ENCODE data around the gene APBB2.

The APBB2 gene

GRCh38 chr4:40963897-40964478 lies 250.4 kb downstream of the APBB2 start:
- no peak for DNase-seq

- no peak for DNase-seq
Observed at GRCh38 chr4:40962551-40963180, 251.7 kb downstream of the APBB2 start.

- DNase-seq: no peak
Observed at GRCh38 chr4:40960941-40961340, 253.4 kb downstream of the APBB2 start.

- no peak for DNase-seq
Observed at GRCh38 chr4:40957281-40957680, 257.1 kb downstream of the APBB2 start.

GRCh38 chr4:40956721-40957255 lies 257.6 kb downstream of the APBB2 start:
- no peak for DNase-seq

- DNase-seq: no peak
Observed at GRCh38 chr4:40954088-40954668, 260.2 kb downstream of the APBB2 start.

- no peak for DNase-seq
Observed at GRCh38 chr4:40953283-40954087, 260.9 kb downstream of the APBB2 start.

- no peak for DNase-seq
Observed at GRCh38 chr4:40952672-40953071, 261.7 kb downstream of the APBB2 start.

- no peak for DNase-seq
Observed at GRCh38 chr4:40952217-40952616, 262.1 kb downstream of the APBB2 start.

GRCh38 chr4:40951026-40951425 lies 263.3 kb downstream of the APBB2 start:
- DNase-seq: no peak

- no peak for DNase-seq
Observed at GRCh38 chr4:40949358-40950100, 264.8 kb downstream of the APBB2 start.

GRCh38 chr4:40948014-40948413 lies 266.3 kb downstream of the APBB2 start:
- no peak for DNase-seq

GRCh38 chr4:40946652-40947051 lies 267.7 kb downstream of the APBB2 start:
- DNase-seq: no peak

GRCh38 chr4:40940756-40941155 lies 273.6 kb downstream of the APBB2 start:
- DNase-seq: no peak

- DNase-seq: no peak
Observed at GRCh38 chr4:40940317-40940741, 274.0 kb downstream of the APBB2 start.

GRCh38 chr4:40939856-40940255 lies 274.5 kb downstream of the APBB2 start:
- DNase-seq: no peak

GRCh38 chr4:40938337-40938736 lies 276.0 kb downstream of the APBB2 start:
- no peak for DNase-seq

GRCh38 chr4:40937140-40937725 lies 277.1 kb downstream of the APBB2 start:
- DNase-seq: no peak

GRCh38 chr4:40934676-40935075 lies 279.7 kb downstream of the APBB2 start:
- no peak for DNase-seq

- DNase-seq: no peak
Observed at GRCh38 chr4:40933272-40934053, 280.9 kb downstream of the APBB2 start.

GRCh38 chr4:40931841-40932240 lies 282.5 kb downstream of the APBB2 start:
- no peak for DNase-seq
